Ishikawa (cell line): ENCODE results near the gene CFAP221.

Experiments used
- CEBPB ChIP-seq: IDR thresholded peaks from 2 replicates; pipeline ENCODE4 v1.6.1; 2012
- CREB1 ChIP-seq: IDR thresholded peaks from 2 replicates; pipeline ENCODE4 v1.6.1; 2012; ENCODE audit warnings: low read depth
- EGR1 ChIP-seq: IDR thresholded peaks from 2 replicates; pipeline ENCODE4 v1.6.1; 2012
- EP300 ChIP-seq: IDR thresholded peaks from 2 replicates; pipeline ENCODE4 v1.6.1; 2012; ENCODE audit warnings: borderline replicate concordance
- FOXM1 ChIP-seq: IDR thresholded peaks from 2 replicates; pipeline ENCODE4 v1.6.1; 2012; ENCODE audit warnings: low read depth, borderline replicate concordance
- MAX ChIP-seq: IDR thresholded peaks from 2 replicates; pipeline ENCODE4 v1.6.1; 2012
- NFIC ChIP-seq: IDR thresholded peaks from 2 replicates; pipeline ENCODE4 v1.6.1; 2012
- RAD21 ChIP-seq: IDR thresholded peaks from 2 replicates; pipeline ENCODE4 v1.6.1; 2012; ENCODE audit warnings: low read depth
- REST ChIP-seq: IDR thresholded peaks from 2 replicates; pipeline ENCODE4 v1.6.1; 2012; ENCODE audit warnings: low read depth, mild to moderate bottlenecking
- TAF1 ChIP-seq: IDR thresholded peaks from 2 replicates; pipeline ENCODE4 v1.6.1; 2012; ENCODE audit warnings: low read depth, mild to moderate bottlenecking
- TCF12 ChIP-seq: IDR thresholded peaks from 2 replicates; pipeline ENCODE4 v1.6.1; 2012; ENCODE audit warnings: low read depth
- TEAD4 ChIP-seq: IDR thresholded peaks from 2 replicates; pipeline ENCODE4 v1.6.1; 2012
- USF1 ChIP-seq: IDR thresholded peaks from 2 replicates; pipeline ENCODE4 v1.6.1; 2012
- YY1 ChIP-seq: IDR thresholded peaks from 2 replicates; pipeline ENCODE4 v1.6.1; 2012; ENCODE audit warnings: low read depth
- ZBTB7A ChIP-seq: IDR thresholded peaks from 2 replicates; pipeline ENCODE4 v1.6.1; 2012; ENCODE audit warnings: low read depth

The CFAP221 gene

GRCh38 chr2:119599384-119599783, 55.1 kb downstream of the CFAP221 start:
- TF ChIP-seq MAX = no peak
- TF ChIP-seq TAF1 = no peak
- TF ChIP-seq TCF12 = no peak

GRCh38 chr2:119605096-119605495, 60.8 kb downstream of the CFAP221 start:
- TF ChIP-seq REST (no peak), RAD21 (no peak), TEAD4 (no peak), FOXM1 (no peak), YY1 (no peak), ZBTB7A (no peak), CREB1 (no peak), EGR1 (no peak), EP300 (no peak), TAF1 (no peak), USF1 (no peak), CEBPB (no peak), NFIC (no peak), TCF12 (no peak), MAX (no peak)

GRCh38 chr2:119606674-119607073, 62.4 kb downstream of the CFAP221 start:
- no peak for TF ChIP-seq YY1
- TF ChIP-seq CEBPB = no peak
- no peak for TF ChIP-seq CREB1
- no peak for TF ChIP-seq USF1
- no peak for TF ChIP-seq RAD21
- TF ChIP-seq REST = no peak
- no peak for TF ChIP-seq MAX
- TF ChIP-seq FOXM1 = no peak

- TF ChIP-seq CREB1 (no peak), REST (no peak), YY1 (no peak), EGR1 (no peak), CEBPB (no peak), USF1 (no peak), TAF1 (no peak), TCF12 (no peak), TEAD4 (no peak), FOXM1 (no peak), MAX (no peak), ZBTB7A (no peak)
These were observed 64.3 kb downstream of the CFAP221 start for GRCh38 chr2:119608553-119608952.
